Bone marrow (tissue), 2 donors: ENCODE data around the gene PXDN.
"Not testable (repeated sequence)": the region's sequence is repeated elsewhere in the genome, so short reads cannot be mapped to it uniquely, and the experiment has no call there.

ENCODE experiments used
- DNase-seq, 2 donors: peaks; one replicate each; lab custom pipeline; 2025; lab: John Stamatoyannopoulos, UW

Gene PXDN

DNA sequence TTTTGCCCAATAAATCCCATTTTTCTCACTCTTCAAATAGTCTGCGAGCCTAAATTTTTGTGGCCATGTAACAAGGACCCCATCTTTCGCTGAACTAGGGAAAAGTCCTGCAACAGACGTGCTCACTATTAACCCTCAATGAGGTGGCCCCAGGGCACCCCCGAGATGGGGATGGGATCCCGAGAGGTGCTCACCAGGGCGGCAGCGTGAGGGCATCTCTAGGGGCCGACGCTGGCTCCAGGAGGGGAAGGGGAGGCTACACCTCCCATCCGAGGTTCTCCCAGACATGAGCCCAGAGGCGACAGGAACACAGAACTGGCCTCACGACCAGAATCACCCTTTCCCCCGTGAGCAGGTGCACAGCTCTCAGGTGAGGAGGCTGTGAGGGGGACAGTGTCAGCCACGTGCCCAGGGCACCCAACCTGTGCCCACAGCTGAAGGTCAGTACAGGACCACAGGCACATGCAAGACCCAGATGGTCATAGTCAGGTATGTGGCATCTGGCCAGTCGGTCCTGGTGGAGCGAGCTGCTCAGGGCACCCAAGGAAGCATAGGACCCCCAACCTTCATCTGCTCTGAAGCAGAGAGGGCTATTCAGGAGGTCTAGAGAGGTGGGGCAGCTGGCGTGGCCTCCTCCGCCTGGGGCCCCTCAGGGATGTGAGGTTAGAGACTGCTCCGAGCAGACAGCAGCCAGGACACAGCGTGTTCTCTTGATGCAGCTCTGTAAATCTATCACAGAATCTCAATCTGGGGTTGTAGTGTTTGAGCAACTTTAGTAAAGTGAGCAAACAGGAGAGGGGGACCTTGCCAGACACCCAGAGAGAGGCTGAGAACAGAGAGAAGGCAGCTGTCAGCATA lies 62.8 kb downstream of the PXDN start:
- no peak for DNase-seq

GRCh38 chr2:1681017-1681318 lies 63.3 kb downstream of the PXDN start:
- no peak for DNase-seq

DNA sequence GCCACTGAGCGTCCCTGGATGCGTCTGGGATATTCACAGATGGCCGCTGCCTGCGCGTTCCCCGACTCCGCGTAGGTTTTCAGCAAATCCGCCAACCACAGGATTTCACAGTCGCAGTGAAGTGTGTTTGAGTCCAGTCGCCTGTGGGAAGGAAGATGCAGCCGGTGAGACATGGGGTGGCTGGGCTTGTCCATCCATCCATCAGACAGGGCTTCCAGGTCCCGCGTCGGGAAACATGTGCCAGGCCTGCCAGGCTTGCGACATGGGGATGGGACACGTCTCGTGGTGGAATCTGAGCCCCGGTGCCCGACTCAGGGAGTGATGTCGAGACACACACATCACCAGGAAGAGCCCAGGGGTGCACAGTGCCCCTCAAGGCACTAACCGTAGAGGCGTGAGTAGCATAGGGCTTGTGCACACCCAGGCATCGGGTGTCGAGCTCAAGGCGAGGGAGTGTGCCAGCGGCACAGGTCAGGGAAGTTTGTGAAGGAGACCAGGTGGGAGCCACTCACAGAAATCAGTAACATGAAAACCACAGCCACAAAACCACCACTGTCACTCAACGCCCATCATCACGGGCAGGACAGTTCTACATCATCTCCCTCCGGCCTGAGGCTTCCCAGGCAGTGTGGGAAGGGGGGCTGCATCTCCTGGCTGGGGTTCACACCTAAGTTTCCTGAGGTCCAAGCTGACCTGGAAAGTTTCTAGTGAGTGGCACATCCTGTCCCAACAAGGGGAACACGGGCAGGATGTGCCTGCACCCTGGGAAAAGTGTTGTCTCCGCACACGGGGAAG lies 63.9 kb downstream of the PXDN start:
- DNase-seq: no peak

- DNase-seq: not testable (repeated sequence)
Measured at GRCh38 chr2:1679488-1680039, 64.8 kb downstream of the PXDN start.

DNA sequence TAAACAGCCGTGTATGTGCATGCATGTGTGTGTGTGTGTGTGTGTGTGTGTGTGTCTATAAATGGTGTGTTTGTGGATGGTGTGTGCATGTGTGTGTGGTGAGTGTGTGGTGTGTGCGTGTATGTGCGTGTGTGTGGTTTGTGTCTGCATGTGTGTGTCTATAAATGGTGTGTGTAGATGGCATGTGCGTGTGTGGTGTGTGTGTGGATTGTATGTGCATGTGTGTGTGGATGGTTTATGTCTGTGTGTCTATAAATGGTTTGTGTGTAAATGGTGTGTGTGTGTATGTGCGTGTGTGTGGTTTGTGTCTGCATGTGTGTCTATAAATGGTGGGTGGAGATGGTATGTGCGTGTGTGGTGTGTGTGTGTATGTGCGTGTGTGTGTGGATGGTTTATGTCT lies 65.2 kb downstream of the PXDN start:
- not testable (repeated sequence) for DNase-seq

GRCh38 chr2:1678609-1679008 lies 65.7 kb downstream of the PXDN start:
- DNase-seq: no peak

DNA sequence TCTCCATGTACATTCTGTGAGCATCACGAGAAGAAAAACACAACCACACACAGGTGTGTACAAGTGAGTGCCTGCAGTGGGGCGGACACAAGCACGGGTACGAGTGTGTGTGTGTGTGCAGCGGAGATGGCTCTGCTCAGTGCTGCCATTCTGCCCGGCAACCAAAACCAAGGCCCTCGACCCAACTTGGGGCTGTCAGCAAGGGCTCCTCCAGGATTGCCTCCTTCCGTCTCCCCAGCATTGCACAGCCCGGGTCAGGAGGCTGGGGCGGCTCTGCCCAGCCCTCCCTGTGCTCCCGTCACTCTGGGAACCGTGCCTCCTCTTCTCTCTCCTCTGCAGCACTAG lies 66.5 kb downstream of the PXDN start:
- no peak for DNase-seq

- no peak for DNase-seq
Measured at GRCh38 chr2:1676913-1677820, 67.1 kb downstream of the PXDN start.

DNA sequence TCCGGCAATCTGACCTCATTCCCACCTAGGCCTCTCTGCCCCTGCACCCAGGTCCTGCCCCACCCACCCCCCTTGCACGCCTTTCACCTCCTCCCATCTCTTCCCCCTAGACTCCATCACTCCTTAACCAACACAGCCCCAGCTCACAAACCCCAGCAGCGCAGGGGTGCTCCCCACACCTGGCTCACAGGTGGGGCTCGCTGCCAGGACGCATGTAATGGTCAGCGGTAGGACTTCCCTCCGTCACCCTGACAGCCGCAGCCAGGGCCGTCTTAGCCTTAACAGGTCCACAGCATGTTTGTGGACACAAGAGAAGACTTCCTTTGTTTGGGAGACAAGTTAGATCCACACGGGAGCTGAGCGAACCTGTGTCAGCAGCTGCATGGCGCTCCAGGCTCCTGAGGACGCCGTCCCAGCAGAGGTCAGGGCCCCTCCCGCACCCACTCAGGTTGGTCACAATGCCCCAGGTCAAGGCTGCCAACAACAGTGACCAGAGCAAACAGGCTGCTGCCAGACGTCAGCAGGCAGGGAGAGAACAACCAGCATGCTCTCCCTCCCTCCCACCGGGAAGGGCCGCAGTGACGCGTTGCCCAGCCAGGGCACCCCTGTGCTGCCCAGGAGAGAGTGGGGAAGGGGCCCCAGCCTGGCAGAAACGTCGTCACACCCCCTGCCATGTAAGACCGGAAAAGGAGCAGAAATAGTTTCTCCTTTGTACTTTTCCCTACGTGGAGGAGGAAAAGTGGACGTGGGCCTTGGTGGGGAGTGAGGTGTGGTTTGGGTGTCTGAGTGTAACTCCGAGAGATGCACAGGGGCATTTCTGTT lies 68.0 kb downstream of the PXDN start:
- no peak for DNase-seq

GRCh38 chr2:1675633-1676032 lies 68.7 kb downstream of the PXDN start:
- DNase-seq: no peak

DNA sequence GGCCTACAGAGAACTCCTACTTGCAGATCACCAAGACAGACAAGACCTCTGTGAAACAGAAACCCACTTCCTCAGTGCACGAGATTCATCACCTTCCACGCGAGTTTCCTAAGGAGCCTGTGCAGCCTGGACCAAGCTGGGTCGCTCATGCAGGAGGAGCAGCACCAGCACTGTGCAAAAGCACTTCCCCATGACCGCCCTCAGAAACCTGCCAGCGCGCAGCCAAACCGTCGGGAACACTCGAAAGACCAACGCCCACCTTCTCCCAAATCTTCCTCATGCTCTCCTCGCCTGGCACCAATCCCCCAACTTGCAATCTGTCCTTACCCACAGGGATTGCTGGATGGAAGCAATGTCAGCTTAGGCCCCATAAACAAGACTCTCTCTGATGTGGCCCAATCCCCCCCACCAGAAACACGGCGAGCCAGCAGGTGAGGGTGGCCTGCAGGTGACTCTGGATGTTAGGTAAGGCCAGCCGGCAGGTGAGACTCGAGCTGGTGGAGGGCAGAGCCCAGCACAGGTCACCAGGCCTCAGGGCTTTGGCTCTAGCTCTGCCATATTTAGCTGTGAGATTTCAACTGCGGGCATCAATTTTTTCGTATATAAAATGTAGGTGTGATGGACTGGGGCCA lies 69.4 kb downstream of the PXDN start:
- no peak for DNase-seq

- DNase-seq: no peak
Measured at GRCh38 chr2:1674276-1674675, 70.0 kb downstream of the PXDN start.

GRCh38 chr2:1673160-1673944 lies 71.0 kb downstream of the PXDN start:
- DNase-seq: no peak

DNA sequence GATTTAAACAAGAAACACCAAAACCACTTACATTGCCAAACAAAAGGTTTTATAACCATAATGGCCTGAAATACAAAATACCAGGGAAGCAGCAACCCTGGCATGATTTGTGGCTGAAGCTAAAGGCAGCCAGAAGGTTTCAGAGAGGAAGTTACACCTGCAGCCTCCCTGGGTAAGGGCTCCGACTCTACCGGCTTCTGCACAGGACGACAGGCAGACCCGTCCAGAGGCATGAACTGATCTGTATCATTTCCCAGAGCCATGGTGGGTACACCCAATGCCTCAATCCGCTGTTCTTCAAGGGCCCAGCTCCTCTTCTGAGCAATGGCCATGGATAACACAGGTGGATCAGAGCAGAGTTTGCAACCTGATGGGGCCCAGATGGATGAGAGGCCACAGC lies 71.6 kb downstream of the PXDN start:
- DNase-seq: no peak

DNA sequence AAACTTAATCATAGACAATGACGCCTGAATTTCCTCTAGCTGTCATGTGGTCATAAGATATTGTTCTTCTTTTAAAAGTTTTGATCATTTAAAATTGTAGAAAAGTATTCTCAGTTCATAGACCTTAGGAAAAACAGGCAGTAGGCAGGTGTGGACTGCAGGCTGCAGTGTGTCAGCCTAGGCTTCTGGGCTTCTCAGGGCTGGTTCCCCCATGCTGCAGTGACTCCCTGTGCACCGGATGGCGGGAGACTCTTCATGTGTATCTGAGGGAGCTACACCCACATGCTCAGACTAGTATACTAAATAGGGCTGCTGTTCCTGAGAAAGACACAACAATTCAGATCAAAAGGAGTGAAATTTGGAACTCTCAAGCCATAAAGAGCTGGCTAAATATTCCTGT lies 72.4 kb downstream of the PXDN start:
- no peak for DNase-seq

- no peak for DNase-seq
Measured at GRCh38 chr2:1670636-1671035, 73.7 kb downstream of the PXDN start.

- no peak for DNase-seq
Measured at GRCh38 chr2:1665761-1666505, 78.4 kb downstream of the PXDN start.

DNA sequence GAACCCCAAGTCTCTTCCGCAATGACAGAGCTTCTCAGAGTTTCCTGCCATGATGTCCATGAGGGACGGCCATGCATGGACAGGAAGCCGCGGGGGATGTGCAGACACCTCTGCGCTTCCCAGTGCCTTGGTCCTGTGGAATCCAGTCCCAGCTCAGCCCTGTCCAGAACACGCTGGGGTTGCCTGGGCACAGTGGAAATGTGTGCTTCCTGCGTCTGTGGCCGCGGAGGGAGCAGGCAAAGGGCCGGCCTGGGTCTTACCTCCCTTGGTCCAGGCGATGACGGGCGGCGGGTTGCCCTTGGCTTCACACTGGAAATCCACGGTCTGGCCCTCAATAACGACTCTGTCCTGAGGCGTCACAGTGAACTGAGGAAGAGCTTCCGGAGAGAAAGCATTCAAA lies 79.6 kb downstream of the PXDN start:
- no peak for DNase-seq

DNA sequence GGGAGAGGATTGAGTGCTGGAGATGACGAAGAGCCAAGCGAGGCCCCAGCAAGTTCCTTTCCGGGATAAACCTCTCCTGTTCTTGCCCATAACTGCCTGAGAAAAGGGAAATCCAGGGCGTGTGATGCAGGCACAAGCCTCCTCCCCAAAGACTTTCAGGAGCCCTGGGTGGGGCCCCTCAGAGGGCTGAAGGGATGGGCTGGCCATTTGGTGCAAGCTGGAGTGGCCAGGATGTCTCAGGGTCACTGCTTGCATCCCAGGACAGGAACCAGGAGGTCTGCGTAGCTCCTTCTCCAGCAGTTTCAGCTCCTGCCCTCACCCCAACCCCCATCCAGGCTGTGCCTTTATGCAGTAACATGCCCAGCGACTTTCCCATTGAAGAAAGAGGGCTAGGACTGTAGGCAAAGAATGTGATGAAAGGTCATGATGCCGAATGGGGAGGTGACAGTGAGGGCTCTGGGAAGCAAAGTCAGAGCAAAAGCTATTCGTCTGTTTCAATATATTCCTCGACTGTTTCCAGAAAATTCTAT lies 80.2 kb downstream of the PXDN start:
- DNase-seq: no peak
